Neutrophil (primary cell): Measurements from ENCODE around the gene ERCC2.

Source experiments
- H3K27ac ChIP-seq: fragments of 200-600 bp; sonication (generic); 2 replicates; pipeline ENCODE4 v1.5.1; 2016; ENCODE audit warnings: mild to moderate bottlenecking, moderate library complexity
- H3K27me3 ChIP-seq: fragments of 200-600 bp; sonication (generic); 2 replicates; pipeline ENCODE4 v1.6.0; 2016; ENCODE audit warnings: mild to moderate bottlenecking
- H3K36me3 ChIP-seq: fragments of 200-600 bp; sonication (generic); 2 replicates; pipeline ENCODE4 v1.5.1; 2017
- H3K4me1 ChIP-seq, 2 experiments: fragments of 200-600 bp in 1 of 2; sonication (generic) in 1 of 2; 1 replicate in 1 of 2; 2 replicates in 1 of 2; pipeline versions ENCODE4 v1.5.1 to v1.6.1; 2013 to 2016; ENCODE audit warnings: low read depth in 1 of 2, low read length in 1 of 2, mild to moderate bottlenecking in 1 of 2, moderate library complexity in 1 of 2; ENCODE audit not compliant: control insufficient read depth in 1 of 2, insufficient read depth in 1 of 2
- H3K4me3 ChIP-seq, 2 experiments: fragments of 200-600 bp in 1 of 2; sonication (generic) in 1 of 2; 1 replicate in 1 of 2; 2 replicates in 1 of 2; pipeline ENCODE4 v1.5.1; 2013 to 2016; ENCODE audit warnings: low read depth in 1 of 2, low read length in 1 of 2, mild to moderate bottlenecking in 1 of 2, moderate library complexity in 1 of 2
- H3K9me3 ChIP-seq: fragments of 200-600 bp; sonication (generic); 2 replicates; pipeline ENCODE4 v1.5.1; 2016
- TF ChIP-seq, protein P1 (sequence below): fragments of 200-600 bp; sonication (generic); IDR thresholded peaks from 2 replicates; pipeline ENCODE4 v1.5.1; 2016; ENCODE audit warnings: antibody characterized with exemption

Gene ERCC2

DNA sequence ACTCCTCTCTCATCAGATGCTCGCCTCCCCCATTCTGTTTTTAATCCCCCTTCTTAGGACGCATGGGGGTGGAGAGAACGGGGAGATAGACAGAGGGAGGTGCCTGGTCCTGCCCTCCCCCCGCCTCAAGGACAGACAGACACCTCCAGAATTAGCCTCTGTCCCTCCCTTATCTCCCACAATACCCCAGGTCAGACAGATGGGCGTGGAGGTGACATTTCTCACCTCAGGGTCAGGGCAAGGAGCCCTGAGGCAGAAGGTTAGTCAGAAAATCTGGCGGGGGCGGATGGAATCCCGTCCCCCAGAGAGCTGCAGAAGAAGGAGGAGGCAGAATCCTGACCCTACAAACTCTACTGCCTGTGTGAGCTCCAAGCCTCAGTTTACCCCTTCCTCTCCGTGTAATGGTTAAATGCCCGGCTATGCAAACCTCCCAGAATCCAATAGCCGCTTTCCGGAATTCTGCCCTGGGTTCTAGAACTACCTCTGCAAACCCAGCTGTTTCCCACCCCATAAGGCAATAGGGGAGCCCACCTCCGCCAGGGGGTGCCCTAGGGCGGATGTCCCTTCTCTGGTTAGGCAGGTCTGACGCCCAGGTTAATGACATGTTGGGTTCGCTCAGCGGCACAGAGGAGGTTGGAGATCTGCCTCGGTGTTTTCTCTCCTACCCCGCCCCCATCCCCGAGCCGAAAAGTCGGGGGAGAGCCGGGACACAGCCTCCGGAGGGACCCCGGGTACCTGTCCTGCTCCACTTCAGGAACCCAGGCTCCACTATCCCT, 33.6 kb upstream of the ERCC2 start:
- no peak overlapping the region for H3K27ac ChIP-seq
- peak overlapping the region in 1 of 2 experiments; percentile 53 for H3K4me3 ChIP-seq
- H3K4me1 ChIP-seq, result peaks cover 27 to 29% of the 10 kb centered on the region in 2 experiments
- peaks cover 78% of the 10 kb centered on the region for H3K27me3 ChIP-seq
- no peaks in the 10 kb centered on the region for H3K36me3 ChIP-seq
- TF ChIP-seq, protein P1, sequence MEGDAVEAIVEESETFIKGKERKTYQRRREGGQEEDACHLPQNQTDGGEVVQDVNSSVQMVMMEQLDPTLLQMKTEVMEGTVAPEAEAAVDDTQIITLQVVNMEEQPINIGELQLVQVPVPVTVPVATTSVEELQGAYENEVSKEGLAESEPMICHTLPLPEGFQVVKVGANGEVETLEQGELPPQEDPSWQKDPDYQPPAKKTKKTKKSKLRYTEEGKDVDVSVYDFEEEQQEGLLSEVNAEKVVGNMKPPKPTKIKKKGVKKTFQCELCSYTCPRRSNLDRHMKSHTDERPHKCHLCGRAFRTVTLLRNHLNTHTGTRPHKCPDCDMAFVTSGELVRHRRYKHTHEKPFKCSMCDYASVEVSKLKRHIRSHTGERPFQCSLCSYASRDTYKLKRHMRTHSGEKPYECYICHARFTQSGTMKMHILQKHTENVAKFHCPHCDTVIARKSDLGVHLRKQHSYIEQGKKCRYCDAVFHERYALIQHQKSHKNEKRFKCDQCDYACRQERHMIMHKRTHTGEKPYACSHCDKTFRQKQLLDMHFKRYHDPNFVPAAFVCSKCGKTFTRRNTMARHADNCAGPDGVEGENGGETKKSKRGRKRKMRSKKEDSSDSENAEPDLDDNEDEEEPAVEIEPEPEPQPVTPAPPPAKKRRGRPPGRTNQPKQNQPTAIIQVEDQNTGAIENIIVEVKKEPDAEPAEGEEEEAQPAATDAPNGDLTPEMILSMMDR, result no peak
- H3K9me3 ChIP-seq, result no peaks in the 10 kb centered on the region

DNA sequence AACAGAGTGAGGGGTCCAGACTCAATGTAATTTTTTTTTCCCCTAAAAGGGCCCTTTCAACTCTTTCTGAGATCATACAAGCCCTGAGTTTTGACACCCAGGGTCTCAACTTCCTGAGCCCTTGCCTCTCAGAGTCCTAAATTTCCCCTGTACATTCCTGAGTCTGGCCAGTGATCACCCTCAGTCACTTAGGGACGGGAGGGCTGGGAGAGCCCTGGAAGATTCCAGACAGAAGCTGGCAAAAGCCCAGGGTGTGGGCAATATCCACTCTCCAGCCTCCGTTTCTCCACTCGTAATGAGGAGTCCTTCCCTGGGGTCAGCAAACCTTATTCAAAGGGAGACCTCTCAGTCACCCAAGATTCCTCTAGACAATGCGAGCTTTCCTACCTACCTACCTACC, 32.9 kb upstream of the ERCC2 start:
- Histone ChIP-seq H3K9me3 (no peaks in the 10 kb centered on the region), H3K27ac (no peak overlapping the region), H3K27me3 (peaks cover 85% of the 10 kb centered on the region), H3K36me3 (no peaks in the 10 kb centered on the region), H3K4me1 (peaks cover 29 to 33% of the 10 kb centered on the region in 2 experiments), H3K4me3 (no peak overlapping the region)
- TF ChIP-seq, protein P1, result no peak

DNA sequence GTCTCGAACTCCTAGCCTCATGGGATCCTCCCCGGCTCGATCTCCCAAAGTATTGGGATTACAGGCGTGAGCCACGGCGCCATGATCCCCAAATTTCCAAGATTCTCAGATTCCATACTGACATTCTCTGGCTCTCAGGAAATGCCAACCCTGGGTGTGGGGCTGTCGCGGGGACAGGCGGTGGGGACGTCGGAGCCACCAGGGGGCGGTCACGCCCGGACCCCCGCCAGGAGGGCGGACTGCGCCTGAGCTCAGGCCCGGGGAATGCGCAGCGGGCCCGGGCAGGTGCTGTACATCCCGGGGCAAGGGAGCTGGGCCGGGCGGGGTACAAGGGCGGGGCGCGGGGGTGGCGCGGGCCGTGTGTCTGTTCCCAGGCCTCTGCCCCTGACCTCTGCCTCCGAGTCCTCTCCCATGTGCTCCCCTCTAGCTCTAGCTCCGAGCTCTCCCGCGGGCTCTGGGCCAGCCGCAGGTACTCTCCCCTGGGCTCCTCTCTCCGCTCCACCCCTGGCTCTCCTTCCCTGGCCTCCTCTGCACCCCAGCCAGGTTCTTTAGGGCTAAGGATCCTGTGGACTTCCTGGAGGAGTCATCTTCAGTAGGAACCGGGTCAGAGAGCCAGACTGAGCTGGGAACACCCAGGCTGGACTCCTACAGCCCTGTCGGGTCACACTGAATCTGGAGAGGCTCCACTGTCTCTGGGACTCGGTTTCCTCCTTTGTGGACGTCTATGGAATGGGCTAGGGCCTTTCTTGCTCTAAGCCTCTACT, 32.1 kb upstream of the ERCC2 start:
- Histone ChIP-seq H3K27ac (no peak overlapping the region), H3K9me3 (no peaks in the 10 kb centered on the region), H3K4me1 (peaks cover 29 to 34% of the 10 kb centered on the region in 2 experiments), H3K36me3 (no peaks in the 10 kb centered on the region), H3K4me3 (no peak overlapping the region), H3K27me3 (peaks cover 93% of the 10 kb centered on the region)
- TF ChIP-seq, protein P1, result no peak

DNA sequence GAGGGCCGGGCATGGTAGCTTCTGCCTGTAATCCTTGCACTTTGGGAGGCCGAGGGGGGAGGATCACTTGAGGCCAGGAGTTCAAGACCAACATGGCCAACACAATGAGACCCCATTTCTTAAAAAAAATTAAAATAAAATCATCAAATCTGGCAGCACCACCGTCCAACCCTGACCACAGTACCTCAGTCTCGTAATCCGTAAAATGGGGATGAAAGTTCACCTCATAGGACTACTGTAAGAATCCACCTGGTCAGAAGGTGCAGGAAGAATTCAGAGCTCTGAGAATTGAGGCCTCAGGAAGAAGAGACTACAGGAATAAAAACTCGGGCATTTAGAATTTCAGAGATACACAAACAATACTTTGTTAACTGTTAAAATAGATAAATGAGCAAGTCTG, 31.4 kb upstream of the ERCC2 start:
- Histone ChIP-seq H3K4me1 (peaks cover 27 to 31% of the 10 kb centered on the region in 2 experiments), H3K27me3 (peaks cover 95% of the 10 kb centered on the region), H3K36me3 (no peaks in the 10 kb centered on the region), H3K4me3 (no peak overlapping the region), H3K9me3 (no peaks in the 10 kb centered on the region), H3K27ac (no peak overlapping the region)
- TF ChIP-seq, protein P1, result no peak

DNA sequence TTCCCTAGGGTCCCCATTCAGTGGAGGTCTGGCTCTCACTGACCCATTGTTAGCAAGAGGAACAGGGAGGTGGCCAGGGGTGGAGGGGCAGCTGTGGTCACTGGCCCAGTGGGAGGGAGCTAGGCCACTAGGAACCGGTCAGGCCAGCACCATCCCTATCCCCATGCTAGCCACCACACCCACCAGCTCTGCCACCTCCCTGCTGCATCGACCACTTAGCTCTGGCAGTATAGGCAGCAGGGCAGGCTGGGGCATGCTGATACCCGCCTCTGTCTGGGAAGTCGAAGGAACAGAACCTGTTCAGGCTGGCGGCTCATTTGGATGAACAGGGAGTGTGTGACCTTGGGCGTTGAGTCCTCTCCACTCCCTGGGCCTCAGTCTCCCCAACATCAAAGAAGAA, 29.8 kb upstream of the ERCC2 start:
- Histone ChIP-seq H3K36me3 (no peaks in the 10 kb centered on the region), H3K27me3 (peaks cover 97% of the 10 kb centered on the region), H3K27ac (no peak overlapping the region), H3K4me3 (no peak overlapping the region), H3K9me3 (no peaks in the 10 kb centered on the region), H3K4me1 (peaks cover 11 to 15% of the 10 kb centered on the region in 2 experiments)
- TF ChIP-seq, protein P1, result no peak
